ENCODE data around the gene CARMIL1.

Gene CARMIL1

DNA sequence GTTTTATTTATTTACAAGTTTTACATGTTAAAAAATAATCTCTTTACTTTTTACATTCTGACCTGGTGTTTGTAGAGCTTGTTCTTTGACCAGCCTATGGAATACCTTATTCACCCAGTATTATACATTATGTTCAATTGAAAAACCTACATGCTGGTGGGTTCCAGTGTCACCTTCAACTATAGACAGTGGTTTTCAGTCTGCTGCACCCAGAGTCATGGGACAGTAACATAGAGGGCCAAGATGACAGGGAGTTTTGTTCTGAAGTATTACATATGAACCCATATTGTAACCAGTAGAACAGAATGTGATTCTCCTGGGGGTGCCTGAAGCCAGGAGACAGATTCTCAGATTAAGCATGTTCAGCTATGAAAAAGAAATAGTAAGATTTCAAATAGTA is 233.4 kb downstream of the CARMIL1 start:
- H3K27ac ChIP-seq (ENCODE audit: poor library complexity, severe bottlenecking): no peak overlapping the region
- no peaks in the 10 kb centered on the region for H3K9me3 ChIP-seq (ENCODE audit: severe bottlenecking)
- no peaks in the 10 kb centered on the region for H3K27me3 ChIP-seq (ENCODE audit: insufficient read depth, poor library complexity, severe bottlenecking)
- H3K36me3 ChIP-seq (ENCODE audit: low read depth): peaks cover 19% of the 10 kb centered on the region
- ATAC-seq (ENCODE audit: low read depth): no peak
- TF ChIP-seq, protein P1, sequence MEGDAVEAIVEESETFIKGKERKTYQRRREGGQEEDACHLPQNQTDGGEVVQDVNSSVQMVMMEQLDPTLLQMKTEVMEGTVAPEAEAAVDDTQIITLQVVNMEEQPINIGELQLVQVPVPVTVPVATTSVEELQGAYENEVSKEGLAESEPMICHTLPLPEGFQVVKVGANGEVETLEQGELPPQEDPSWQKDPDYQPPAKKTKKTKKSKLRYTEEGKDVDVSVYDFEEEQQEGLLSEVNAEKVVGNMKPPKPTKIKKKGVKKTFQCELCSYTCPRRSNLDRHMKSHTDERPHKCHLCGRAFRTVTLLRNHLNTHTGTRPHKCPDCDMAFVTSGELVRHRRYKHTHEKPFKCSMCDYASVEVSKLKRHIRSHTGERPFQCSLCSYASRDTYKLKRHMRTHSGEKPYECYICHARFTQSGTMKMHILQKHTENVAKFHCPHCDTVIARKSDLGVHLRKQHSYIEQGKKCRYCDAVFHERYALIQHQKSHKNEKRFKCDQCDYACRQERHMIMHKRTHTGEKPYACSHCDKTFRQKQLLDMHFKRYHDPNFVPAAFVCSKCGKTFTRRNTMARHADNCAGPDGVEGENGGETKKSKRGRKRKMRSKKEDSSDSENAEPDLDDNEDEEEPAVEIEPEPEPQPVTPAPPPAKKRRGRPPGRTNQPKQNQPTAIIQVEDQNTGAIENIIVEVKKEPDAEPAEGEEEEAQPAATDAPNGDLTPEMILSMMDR (IDR thresholded peaks at IDR 0.05; ENCODE audit: poor library complexity, severe bottlenecking): no peak
- no peaks in the 10 kb centered on the region for H3K4me1 ChIP-seq (ENCODE audit: insufficient read depth, poor library complexity, severe bottlenecking)
- no peak overlapping the region for H3K4me3 ChIP-seq (ENCODE audit: severe bottlenecking)
- no peak for DNase-seq (ENCODE audit: low spot score)

DNA sequence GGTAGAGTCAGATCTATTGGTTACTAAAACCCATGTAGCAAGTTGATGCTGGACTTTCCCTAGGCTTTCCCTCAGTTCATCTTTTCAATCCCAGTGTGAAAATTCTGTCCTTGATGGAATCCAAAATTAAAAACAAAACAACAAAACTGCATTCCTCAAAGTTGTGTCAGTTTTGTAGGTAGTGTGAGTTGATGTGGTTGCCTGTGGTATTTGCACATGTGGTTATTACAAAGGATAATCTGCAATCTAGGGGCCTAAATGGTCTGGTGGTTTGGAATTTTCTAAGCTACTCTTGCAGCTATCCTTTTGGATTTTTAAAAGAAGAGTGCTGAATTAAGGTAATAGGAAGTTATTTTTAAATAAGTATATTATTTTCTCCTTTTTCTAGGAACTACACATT is 240.7 kb downstream of the CARMIL1 start:
- Histone ChIP-seq H3K27ac (ENCODE audit: poor library complexity, severe bottlenecking) (no peak overlapping the region), H3K4me1 (ENCODE audit: insufficient read depth, poor library complexity, severe bottlenecking) (no peaks in the 10 kb centered on the region), H3K27me3 (ENCODE audit: insufficient read depth, poor library complexity, severe bottlenecking) (no peaks in the 10 kb centered on the region), H3K4me3 (ENCODE audit: severe bottlenecking) (no peak overlapping the region), H3K9me3 (ENCODE audit: severe bottlenecking) (no peaks in the 10 kb centered on the region), H3K36me3 (ENCODE audit: low read depth) (peaks cover 15% of the 10 kb centered on the region)
- DNase-seq (ENCODE audit: low spot score): no peak
- TF ChIP-seq, protein P1 (IDR thresholded peaks at IDR 0.05; ENCODE audit: poor library complexity, severe bottlenecking): no peak
- ATAC-seq (ENCODE audit: low read depth): no peak

DNA sequence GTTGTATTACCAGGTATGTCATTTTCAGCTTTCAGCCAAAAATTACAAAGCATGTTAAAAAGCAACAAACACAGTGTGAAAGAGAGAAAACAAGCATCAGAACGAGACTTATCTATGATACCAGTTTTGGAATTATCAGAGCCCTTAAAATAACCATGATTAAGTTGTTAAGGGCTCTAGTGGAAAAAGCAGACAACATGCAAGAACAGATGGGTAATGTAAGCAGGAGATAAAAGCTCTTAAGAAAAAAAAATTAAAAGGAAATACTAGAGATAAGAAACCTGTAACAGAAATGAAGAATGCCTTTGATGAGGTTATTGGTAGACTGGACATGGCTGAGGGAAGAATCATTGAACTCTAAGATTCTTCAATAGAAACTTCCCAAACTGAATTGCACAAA is 245.4 kb downstream of the CARMIL1 start:
- Histone ChIP-seq H3K4me3 (ENCODE audit: severe bottlenecking) (no peak overlapping the region), H3K27me3 (ENCODE audit: insufficient read depth, poor library complexity, severe bottlenecking) (no peaks in the 10 kb centered on the region), H3K27ac (ENCODE audit: poor library complexity, severe bottlenecking) (no peak overlapping the region), H3K9me3 (ENCODE audit: severe bottlenecking) (no peaks in the 10 kb centered on the region), H3K36me3 (ENCODE audit: low read depth) (no peaks in the 10 kb centered on the region; the same call in none of the 2 replicates), H3K4me1 (ENCODE audit: insufficient read depth, poor library complexity, severe bottlenecking) (no peaks in the 10 kb centered on the region)
- ATAC-seq (ENCODE audit: low read depth) (no peak), DNase-seq (ENCODE audit: low spot score) (no peak)
- TF ChIP-seq, protein P1 (IDR thresholded peaks at IDR 0.05; ENCODE audit: poor library complexity, severe bottlenecking): no peak

DNA sequence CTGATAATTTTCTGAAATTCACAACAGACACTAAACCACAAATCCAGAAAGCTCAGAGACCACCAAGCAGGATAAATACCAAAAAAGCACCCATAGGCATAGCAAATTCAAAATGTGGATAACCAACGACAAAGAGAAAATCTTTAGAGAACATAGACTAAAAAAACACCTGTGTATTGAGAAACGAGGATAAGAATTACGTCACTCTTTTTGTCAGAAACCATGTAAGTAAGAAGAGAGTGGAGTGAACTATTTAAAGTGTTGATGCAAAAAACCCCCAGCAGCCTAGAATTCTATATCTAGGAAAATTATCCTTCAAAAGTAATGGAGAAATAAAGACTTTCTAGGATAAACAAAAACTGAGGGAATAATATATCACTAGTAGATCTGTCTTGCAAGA is 245.9 kb downstream of the CARMIL1 start:
- DNase-seq (ENCODE audit: low spot score) (no peak), ATAC-seq (ENCODE audit: low read depth) (no peak)
- H3K4me1 ChIP-seq (ENCODE audit: insufficient read depth, poor library complexity, severe bottlenecking): no peaks in the 10 kb centered on the region
- no peaks in the 10 kb centered on the region for H3K27me3 ChIP-seq (ENCODE audit: insufficient read depth, poor library complexity, severe bottlenecking)
- no peaks in the 10 kb centered on the region for H3K9me3 ChIP-seq (ENCODE audit: severe bottlenecking)
- H3K36me3 ChIP-seq (ENCODE audit: low read depth): no peaks in the 10 kb centered on the region; the same call in none of the 2 replicates
- H3K27ac ChIP-seq (ENCODE audit: poor library complexity, severe bottlenecking): no peak overlapping the region
- TF ChIP-seq, protein P1 (IDR thresholded peaks at IDR 0.05; ENCODE audit: poor library complexity, severe bottlenecking): no peak
- no peak overlapping the region for H3K4me3 ChIP-seq (ENCODE audit: severe bottlenecking)

DNA sequence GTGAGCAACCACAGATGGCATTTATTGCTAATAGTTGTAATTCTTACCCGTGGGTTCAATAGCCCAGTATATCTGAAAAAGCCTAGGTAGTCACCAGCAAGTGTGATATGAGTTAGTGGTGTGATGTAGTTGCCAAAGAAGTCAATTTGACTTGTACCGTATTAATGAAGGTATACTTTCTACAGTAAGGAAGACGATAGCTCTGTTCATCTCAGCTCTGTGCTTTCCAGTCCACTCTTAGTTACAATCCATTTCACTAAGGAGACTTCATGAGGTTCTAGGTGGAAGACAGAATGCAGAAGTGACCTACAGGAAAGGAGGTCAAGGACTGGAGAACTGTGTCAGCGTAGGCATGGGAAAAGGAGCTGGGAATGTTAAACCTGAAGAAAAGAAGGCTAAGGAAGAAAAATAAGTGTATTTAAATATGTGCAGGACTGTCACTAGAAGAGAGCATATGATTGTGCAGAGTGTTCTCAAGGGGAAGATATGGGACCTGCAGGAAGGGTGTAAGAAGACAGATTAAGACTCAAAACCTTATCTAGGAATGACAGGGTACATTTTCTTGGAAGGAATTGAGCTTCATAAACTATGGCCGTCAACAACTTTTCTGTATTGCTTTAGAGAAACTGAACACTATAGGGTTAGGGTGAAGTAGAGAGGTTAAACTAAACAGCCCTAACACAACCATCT is 255.9 kb downstream of the CARMIL1 start:
- Histone ChIP-seq H3K27me3 (ENCODE audit: insufficient read depth, poor library complexity, severe bottlenecking) (no peaks in the 10 kb centered on the region), H3K4me3 (ENCODE audit: severe bottlenecking) (no peak overlapping the region), H3K36me3 (ENCODE audit: low read depth) (no peaks in the 10 kb centered on the region; the same call in 1 of the 2 replicates), H3K27ac (ENCODE audit: poor library complexity, severe bottlenecking) (no peak overlapping the region), H3K4me1 (ENCODE audit: insufficient read depth, poor library complexity, severe bottlenecking) (no peaks in the 10 kb centered on the region), H3K9me3 (ENCODE audit: severe bottlenecking) (no peaks in the 10 kb centered on the region)
- TF ChIP-seq, protein P1 (IDR thresholded peaks at IDR 0.05; ENCODE audit: poor library complexity, severe bottlenecking): no peak
- no peak for DNase-seq (ENCODE audit: low spot score)
- ATAC-seq (ENCODE audit: low read depth): no peak
